ENCODE data around the gene ADARB2.
"Not testable (repeated sequence)": the region's sequence is repeated elsewhere in the genome, so short reads cannot be mapped to it uniquely, and the experiment has no call there.

Gene ADARB2

DNA sequence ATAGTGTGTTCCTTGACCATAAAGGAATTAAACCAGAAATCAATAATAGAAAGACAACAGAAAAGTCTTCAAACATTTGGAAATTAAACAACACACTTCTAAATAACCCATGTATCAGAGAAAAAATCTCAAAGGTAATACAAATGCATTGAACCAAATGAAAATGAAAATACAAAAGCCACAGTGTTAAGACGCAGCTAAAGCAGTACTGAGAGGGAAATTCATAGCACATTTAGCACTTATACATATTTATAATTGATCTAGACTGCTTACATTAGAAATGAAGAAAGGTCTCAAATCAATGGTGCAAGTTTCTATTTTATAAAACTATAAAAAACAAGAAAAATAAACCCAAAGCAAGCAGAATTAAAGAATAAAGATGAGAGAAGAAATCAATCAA is 306.1 kb downstream of the ADARB2 start:
- no peak overlapping the region for H3K27ac ChIP-seq
- no peak overlapping the region for H3K4me3 ChIP-seq

DNA sequence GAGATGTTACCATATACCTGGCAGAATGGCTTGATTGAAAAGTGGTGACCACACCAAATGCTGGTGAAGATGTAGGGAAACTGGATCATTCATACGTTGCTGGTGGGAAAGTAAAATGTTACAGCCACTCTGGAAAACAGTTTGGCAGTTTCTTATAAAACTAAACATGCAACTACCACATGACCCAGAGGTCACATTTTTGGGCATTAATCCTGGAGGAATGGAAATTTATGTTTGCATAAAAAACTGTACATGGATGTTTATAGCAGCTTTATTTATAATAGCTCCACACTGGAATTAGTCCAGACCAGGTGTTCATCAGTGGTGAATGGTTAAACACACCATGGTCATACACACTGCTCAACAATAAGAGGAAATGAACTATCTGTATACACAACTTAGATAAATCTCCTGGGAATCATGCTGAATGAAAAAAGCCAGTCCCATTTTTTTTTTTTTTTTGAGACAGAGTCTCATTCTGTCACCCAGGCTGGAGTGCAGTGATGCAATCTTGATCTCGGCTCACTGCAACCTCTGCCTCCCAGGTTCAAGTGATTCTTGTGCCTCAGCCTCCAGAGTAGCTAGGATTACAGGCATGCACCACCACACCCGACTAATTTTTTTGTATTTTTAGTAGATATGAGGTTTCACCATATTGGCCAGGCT is 309.7 kb downstream of the ADARB2 start:
- H3K4me3 ChIP-seq, H3K27ac ChIP-seq: not testable (repeated sequence)

DNA sequence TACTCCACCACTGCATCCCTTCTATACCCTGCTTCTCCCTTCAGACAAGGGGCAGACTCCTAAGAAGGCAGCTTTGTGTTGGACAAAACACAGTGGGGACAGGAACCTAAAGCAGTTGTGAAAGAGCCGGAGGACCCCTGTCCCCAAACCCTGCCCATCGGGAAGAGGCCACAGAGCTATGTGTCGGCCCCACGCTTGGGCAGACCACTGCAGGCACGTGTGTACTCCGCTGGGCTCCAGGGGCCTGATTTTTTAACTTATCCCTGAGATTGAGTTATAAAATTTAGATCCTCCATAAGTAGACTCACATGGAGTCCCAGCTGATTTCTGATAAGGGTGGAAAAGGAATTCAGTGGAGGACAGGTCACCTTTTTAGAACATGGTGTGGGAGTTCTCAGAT is 310.5 kb downstream of the ADARB2 start:
- H3K4me3 ChIP-seq = no peak overlapping the region
- H3K27ac ChIP-seq = no peak overlapping the region

DNA sequence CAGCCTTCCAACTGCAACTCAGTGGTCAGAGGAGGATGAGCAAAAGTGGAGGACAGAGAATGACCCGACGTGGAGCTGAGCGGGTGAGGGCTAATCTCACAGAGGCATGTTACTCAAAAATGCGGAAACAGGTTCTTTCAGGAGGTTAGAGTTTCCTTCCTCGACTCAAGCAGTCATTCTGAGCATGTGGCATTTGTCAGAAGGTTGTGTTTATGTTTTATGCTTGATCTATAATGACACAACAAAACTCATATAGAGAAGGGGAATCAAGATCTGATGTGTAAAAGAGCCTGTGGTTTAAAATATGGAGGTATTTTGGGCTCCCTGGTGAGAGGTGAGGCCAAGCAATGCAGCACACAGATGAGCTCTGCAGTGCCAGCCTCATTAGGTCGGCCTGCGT is 311.4 kb downstream of the ADARB2 start:
- Histone ChIP-seq H3K27ac (no peak overlapping the region), H3K4me3 (no peak overlapping the region)

DNA sequence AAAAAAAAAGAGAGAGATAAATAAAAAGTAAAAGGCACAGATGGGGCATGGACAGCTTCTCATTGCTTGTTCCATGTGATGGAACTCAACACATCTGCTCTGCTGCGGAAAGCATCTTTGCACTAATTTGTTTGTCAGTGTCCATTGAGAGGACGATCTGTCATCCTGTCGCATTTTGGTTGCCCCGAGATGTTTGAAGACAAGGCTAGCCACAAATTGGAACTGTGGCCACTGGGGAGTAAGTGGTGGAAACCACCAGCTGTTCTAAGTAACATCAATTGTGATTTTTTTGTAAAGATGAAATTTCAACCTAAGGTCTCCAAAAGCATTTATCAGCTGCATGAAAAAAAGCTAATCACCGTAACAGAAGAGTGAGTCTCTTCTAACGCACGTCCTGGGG is 312.7 kb downstream of the ADARB2 start:
- H3K27ac ChIP-seq = no peak overlapping the region

DNA sequence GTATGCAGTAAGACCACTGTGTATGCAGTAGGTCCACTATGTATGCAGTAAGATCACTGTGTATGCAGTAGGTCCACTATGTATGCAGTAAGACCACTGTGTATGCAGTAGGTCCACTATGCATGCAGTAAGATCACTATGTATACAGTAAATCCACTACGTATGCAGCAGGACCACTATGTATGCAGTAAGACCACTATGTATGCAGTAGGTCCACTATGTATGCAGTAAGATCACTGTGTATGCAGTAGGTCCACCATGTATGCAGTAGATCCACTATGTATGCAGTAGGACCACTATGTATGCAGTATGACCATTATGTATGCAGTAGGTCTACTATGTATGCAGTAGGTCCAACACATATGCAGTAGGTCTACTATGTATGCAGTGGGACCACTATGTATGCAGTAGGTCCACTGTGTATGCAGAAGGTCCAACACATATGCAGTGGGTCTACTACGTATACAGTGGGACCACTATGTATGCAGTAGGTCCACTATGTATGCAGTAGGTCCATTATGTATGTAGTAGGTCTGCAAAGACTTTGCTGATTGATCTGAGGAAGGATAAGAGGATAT is 313.6 kb downstream of the ADARB2 start:
- H3K27ac ChIP-seq = no peak overlapping the region
- H3K4me3 ChIP-seq = no peak overlapping the region

More for the DNA sequence above, 312.7 kb downstream of the ADARB2 start:
- no peak overlapping the region for H3K4me3 ChIP-seq

DNA sequence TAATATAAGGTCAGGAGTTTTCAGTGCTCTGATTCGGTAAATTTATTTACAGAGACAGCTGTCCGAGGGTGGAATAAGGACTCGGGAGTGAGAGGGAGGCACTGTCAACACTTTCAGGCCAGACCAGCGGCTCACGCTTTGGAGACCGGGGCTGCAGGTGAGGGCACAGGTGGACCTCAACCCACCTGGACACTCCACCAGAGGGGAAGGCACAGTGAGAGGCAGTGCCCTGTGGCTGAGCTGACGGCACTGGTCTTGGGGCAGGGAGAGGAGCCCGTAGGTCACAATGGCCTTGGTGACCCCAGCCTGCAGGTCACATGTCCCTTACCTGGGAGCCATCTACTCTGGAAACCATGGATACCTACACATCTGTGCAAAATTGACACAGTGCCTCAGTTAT is 315.1 kb downstream of the ADARB2 start:
- Histone ChIP-seq H3K4me3 (no peak overlapping the region), H3K27ac (no peak overlapping the region)

DNA sequence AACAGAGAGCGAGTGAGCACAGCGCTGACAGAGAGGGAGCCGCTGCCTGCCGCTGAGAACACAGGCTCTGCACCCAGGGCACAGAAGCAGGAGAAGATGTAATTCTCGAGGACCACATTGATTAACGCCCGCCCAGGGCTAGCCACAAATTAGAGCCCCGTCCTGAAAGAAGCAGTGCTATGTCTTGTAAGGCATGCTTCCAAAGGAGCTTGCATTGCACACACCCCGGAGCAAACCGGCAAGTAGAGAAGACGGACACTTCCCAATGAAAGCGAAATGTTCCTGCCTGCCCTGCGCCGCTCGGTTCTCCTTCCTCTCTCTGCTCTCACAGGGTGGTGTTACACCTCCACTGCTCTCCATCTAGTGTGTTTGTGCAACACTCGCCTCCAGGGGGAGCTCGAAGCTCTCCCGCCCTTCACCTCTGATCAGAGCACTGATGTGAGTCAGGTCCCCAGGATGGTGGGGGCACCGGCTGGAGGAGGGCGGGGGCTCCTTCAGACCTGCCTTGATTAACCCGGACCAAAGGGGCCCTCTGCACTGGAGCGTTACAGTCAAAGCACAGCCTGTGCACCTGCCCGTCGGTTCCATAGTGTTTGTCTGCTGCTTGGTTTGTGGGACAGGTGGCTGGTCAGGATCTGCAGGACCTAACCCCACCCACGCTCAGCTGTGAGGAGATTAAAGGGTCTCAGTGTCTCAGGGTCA is 316.5 kb downstream of the ADARB2 start:
- Histone ChIP-seq H3K27ac (no peak overlapping the region), H3K4me3 (no peak overlapping the region)

DNA sequence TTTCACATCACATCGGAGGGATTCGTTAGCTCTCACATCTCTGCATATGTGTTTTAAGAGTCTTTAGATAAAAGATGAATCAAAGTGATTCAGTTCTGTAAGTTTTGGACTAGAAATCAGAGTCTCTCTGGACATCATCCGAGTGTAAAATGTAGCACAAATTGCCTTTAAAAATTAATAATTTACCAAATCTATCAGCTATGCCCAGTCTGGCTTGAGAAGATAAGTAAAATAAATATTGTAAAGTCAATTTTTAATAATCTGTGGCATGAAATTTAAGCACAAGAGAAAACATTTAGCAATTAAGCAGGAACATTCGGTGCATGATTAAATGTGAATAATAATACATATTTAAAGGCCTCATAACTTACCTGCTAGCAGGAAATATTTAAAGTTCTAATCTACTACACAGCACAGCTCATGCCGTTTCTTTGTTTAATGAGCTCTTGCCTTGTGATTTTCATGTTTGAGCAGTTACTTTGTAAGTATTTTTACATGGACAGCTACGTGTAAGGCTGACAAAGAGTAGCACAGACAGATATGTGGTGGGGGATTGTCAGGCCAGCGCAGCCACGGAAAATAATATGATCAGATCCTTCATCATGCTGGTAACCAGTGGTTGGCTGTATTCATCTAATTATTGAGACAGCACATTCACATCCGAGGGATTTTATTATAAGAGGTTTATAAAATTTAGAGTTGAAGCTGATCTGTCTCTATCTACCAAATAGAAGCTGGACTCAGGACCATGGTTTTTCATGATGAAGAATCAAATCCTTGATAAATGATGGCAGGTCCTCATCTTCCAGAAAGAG is 317.3 kb downstream of the ADARB2 start:
- Histone ChIP-seq H3K4me3 (no peak overlapping the region), H3K27ac (no peak overlapping the region)

DNA sequence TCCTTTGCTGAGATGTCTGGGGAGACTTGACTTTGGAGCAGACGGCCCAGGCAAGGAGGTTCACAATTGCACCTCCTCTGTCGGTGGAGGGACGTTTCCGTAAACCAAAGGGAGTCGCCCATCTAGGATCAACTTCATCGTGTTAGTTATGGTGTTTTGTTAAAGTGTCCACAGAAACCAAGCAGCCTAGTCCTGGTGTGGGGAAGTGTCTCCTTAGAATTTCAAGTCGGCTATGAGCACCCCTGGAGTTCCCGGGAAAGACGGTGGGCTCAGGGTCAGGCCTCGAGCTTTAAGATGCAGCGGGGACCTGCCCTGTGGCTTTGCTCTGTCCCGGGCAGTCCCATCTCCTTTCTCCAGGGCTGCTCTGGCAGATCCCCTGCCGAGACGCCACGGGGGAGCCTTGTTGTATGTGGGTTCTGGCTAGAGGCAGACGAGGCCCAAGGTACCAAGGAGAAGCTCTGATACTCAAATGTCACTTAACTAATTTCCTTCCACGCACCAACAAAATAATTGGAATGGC is 319.2 kb downstream of the ADARB2 start:
- no peak overlapping the region for H3K4me3 ChIP-seq
- no peak overlapping the region for H3K27ac ChIP-seq

DNA sequence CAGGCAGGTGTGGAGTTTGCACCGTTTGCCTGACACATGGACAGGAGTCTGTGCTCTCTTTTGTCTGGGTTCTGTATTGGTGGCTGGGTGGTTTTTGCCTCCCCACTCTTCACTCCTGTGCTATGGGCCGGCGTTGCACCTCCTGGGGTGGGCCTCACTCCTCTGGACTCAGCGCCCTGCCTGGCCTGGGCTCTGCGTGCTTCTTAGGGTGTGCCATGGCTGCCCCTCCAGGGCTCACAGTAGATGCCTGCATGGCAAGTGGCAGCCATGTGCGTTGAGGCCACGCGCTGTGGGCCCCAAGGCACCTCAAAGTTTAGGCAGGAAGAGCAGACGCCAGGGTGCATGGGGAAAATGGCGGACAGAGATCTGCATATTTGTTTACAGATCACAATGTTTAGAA is 319.8 kb downstream of the ADARB2 start:
- Histone ChIP-seq H3K27ac (no peak overlapping the region), H3K4me3 (no peak overlapping the region)

DNA sequence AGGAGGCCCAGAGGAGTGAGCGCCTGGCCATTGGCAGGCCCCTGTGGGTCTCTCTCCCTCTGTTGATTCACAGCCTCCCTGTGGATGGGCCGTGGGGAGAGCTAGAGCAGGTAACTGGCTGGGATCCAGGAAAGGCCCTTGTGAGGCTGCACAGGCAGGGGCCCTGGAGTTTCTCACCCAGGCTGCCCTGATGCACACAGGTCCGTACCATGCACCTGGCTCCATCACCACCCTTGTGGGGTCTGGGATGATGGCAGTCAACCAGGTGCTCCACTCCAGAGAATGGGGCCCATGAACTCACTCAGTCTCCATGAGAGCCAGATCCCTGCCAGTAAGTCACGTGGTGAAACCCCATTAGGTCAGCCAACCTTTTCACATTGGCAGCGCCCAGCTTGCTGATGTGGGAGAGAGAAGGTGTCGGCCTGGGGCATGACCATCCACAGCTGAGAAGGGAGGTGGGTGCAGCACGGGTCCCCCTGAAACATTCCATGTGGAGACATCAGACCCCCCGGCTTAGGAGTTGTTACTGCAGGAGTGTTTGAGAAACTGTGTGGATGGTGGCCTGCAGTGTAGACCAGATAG is 320.8 kb downstream of the ADARB2 start:
- no peak overlapping the region for H3K4me3 ChIP-seq
- H3K27ac ChIP-seq = no peak overlapping the region

DNA sequence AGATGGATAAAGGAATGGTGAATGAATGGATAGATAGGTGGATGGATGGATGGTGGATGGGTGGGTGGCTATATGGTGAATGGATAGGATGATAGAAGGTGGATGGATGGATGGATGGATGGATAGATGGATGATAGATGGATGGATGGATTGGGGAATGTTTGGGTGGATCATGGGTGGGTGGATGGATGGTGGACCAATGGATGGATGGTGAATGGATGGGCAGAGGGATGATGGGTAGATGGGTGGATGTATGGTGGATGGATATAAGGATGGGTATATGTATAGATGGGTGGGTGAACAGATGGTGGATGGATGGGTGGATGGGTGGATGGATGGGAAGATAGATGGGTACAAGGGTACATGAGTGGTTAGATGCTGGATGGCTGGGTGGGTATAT is 322.4 kb downstream of the ADARB2 start:
- Histone ChIP-seq H3K4me3 (no peak overlapping the region), H3K27ac (no peak overlapping the region)

DNA sequence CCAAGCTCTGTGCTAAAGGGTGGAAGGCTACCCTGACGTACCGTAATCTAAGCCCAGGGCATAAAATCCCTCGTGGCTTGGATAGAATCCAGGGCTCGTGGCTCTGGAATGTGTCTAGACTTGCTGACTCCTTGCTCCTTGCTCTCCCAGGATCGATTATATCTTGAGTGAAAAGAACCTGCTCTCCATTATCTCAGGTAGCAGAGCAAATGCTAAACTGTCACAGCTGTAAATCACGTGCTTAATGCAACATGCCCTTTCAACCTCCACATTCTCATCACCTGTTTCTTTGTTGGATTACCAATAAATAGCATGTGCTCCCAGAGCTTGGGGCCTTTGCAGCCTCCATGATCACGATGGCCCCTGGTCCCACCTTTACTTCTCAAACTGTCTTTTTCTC is 323.0 kb downstream of the ADARB2 start:
- not testable (repeated sequence) for H3K4me3 ChIP-seq, H3K27ac ChIP-seq

DNA sequence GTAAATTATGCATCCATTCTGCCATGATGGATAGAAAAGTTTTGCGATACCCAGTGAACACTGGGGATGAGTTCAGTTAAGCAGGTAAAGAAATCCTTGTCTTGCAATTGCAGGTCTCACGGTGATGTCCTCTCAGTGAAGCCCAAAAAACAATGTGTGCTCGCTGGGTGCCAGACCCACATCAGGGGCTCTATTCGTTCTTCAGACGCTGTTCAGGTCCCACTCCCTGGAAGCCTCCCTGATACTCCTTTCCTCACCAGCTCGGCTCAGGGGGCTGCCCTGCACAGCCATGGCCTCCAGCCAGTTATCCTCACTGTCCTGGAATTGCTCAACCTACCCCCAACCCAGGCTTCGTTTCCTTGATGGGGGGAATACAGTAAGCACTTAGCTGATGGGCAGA is 323.5 kb downstream of the ADARB2 start:
- H3K4me3 ChIP-seq = no peak overlapping the region
- H3K27ac ChIP-seq = no peak overlapping the region

DNA sequence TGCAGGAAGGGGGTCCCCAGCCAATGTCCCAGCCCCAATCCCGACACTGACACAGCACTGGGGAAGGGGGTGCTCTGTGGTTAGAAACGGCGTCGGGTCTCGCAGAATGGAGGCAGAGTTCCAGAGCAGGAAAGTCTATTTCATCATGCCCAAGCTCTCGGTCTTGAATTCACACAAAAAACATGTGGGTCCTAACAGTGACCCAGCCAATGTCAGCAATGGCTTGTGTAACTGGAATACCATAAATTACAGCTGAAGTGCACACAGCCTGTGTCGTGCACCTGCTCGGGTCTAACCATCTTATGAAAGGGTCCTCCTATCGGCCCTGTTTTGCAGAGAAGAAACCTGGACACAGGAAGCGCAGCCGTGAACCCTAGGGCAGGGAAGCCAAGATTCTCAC is 324.1 kb downstream of the ADARB2 start:
- no peak overlapping the region for H3K4me3 ChIP-seq

DNA sequence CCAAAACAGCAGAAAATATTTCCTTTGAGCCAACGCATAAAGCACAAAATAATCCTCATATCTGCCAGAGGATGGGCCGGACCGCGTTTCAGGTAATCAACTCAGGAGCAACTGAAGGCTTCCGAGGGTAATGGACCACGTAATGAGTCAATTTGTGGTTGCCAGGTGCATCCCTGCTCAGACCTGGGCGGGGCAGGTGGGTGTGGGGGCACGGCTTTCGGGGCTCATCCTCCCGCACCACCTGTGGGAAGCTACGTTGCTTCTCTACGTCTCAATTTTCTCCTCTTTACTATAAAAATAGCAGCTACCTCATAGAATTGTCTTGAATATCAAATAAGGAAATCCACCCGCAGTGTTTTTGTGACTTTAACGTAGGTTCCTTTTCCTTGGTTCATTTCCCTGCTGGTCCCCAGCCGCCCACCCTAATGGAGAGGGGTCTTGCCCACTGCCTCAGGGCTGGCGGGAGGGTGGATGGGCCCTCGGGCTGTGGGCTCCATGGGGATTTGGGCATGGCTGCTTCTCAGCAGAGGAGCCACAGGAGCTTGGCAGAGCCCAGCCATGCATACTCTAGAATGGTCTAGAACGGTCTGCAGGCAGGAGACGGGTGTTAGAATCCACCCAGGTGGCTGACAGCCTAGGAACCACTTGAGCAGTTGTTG is 324.7 kb downstream of the ADARB2 start:
- no peak overlapping the region for H3K4me3 ChIP-seq
- no peak overlapping the region for H3K27ac ChIP-seq

More for the DNA sequence above, 324.1 kb downstream of the ADARB2 start:
- no peak overlapping the region for H3K27ac ChIP-seq

DNA sequence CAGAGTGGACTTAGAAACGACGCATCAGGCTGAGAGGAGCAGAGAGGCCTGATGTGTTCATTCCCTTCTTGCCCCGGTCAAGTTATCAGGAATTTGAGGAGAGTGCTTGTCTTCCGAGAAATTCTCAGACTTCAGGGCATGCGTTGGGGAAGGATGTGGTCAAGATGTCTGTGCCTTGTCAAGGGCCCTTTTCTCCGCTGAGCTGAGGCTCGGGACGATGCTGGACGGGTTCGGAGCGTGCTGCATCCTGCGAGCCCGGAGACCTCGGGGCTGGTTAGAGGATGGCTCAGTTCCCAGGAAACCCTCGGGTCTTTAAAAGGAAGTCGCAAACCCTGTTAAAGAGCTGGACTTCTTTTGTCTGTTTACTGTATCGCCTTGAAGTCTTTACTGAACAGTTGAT is 325.4 kb downstream of the ADARB2 start:
- H3K27ac ChIP-seq = no peak overlapping the region
- no peak overlapping the region for H3K4me3 ChIP-seq

DNA sequence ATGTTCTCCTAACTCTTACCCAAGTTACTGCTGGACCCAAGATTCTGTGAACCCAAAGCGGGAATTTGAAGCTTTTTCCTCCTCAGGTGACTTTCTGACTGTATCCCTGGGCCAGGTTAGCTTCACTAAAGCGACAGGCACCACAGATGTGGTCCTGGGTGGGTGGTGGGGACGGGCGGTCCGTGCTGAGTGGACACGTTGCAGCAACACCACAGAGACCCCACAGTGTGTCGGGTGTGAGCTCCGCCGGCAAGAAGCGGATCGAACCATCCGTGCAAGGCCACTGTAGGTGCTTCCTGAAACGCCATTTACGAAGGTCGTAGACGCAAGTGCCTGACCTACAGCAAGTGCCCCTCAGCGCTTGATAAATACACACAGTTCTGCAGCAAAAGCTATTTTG is 325.9 kb downstream of the ADARB2 start:
- H3K27ac ChIP-seq = no peak overlapping the region
- no peak overlapping the region for H3K4me3 ChIP-seq
